HEK293 (cell line): Measurements from ENCODE around the gene C8B.

Experiments
- CTCF ChIA-PET: fragments of 350-600 bp; formaldehyde crosslinking; extraction: SDS; loops from one replicate; lab custom pipeline; 2021; ENCODE audit warnings: antibody characterized with exemption; lab: Yijun Ruan, JAX
- POLR2A ChIA-PET: fragments of 300-600 bp; formaldehyde crosslinking; extraction: SDS; loops from one replicate; lab custom pipeline; 2020; ENCODE audit warnings: antibody characterized with exemption, inconsistent platforms; lab: Yijun Ruan, JAX
- H3K27ac ChIP-seq: fragments of 200-500 bp; sonication (Bioruptor generic); 2 replicates; pipeline ENCODE4 v1.5.1; 2014; ENCODE audit warnings: low read depth, low read length, control low read depth, inconsistent platforms; ENCODE audit errors: extremely low read depth
- H3K36me3 ChIP-seq, 2 experiments: fragments of 200-500 bp in 1 of 2; sonication (Bioruptor generic) in 1 of 2; 1 replicate in 1 of 2; 2 replicates in 1 of 2; pipeline ENCODE4 v1.5.1; 2014 to 2017; ENCODE audit warnings: inconsistent platforms in 2 of 2, low read length in 2 of 2; ENCODE audit not compliant: control insufficient read depth in 2 of 2, insufficient read depth in 1 of 2
- H3K4me1 ChIP-seq: fragments of 200-500 bp; sonication (Bioruptor generic); 2 replicates; pipeline ENCODE4 v1.5.1; 2014; ENCODE audit warnings: mild to moderate bottlenecking, low read length, inconsistent platforms; ENCODE audit not compliant: control insufficient read depth, insufficient read depth
- H3K4me3 ChIP-seq: 2 replicates; pipeline ENCODE4 v1.5.1; 2011; ENCODE audit warnings: low read depth, mild to moderate bottlenecking, control low read depth, low read length, moderate library complexity
- H3K9me3 ChIP-seq: fragments of 200-500 bp; sonication (Bioruptor generic); 2 replicates; pipeline ENCODE4 v1.5.1; 2014; ENCODE audit warnings: low read depth, low read length, inconsistent platforms; ENCODE audit not compliant: control insufficient read depth, insufficient read depth
- PRDM1 ChIP-seq: fragments of 450-650 bp; formaldehyde crosslinking; IDR thresholded peaks from 2 replicates; pipeline ENCODE4; 2016; ENCODE audit warnings: missing biosample characterization, missing genetic modification characterization
- RBAK ChIP-seq: fragments of 450-650 bp; formaldehyde crosslinking; IDR thresholded peaks from 2 replicates; pipeline ENCODE4 v1.5.1; 2016; ENCODE audit warnings: missing biosample characterization, missing genetic modification characterization
- REPIN1 ChIP-seq: fragments of 450-650 bp; formaldehyde crosslinking; IDR thresholded peaks from 2 replicates; pipeline ENCODE4 v1.5.1; 2017; ENCODE audit warnings: missing biosample characterization, missing genetic modification characterization, low read depth
- ZBTB7A ChIP-seq: fragments of 450-650 bp; formaldehyde crosslinking; IDR thresholded peaks from 2 replicates; pipeline ENCODE4 v1.5.1; 2016; ENCODE audit warnings: low read depth, missing biosample characterization, missing genetic modification characterization
- ZFP3 ChIP-seq: fragments of 450-650 bp; formaldehyde crosslinking; IDR thresholded peaks from 2 replicates; pipeline ENCODE4 v1.5.1; 2016; ENCODE audit warnings: low read depth, missing biosample characterization, missing genetic modification characterization
- ZNF138 ChIP-seq: fragments of 450-650 bp; formaldehyde crosslinking; IDR thresholded peaks from 2 replicates; pipeline ENCODE4 v1.5.1; 2016; ENCODE audit warnings: missing biosample characterization, missing genetic modification characterization, borderline replicate concordance
- ZNF266 ChIP-seq: fragments of 450-650 bp; formaldehyde crosslinking; IDR thresholded peaks from 2 replicates; pipeline ENCODE4 v1.5.1; 2016; ENCODE audit warnings: missing biosample characterization, missing genetic modification characterization, low read depth
- ZNF398 ChIP-seq: fragments of 450-650 bp; formaldehyde crosslinking; IDR thresholded peaks from 2 replicates; pipeline ENCODE4 v1.5.1; 2017; ENCODE audit warnings: missing biosample characterization, missing genetic modification characterization
- ZNF433 ChIP-seq: fragments of 450-650 bp; formaldehyde crosslinking; IDR thresholded peaks from 2 replicates; pipeline ENCODE4 v1.5.1; 2016; ENCODE audit warnings: missing biosample characterization, missing genetic modification characterization, low read depth
- ZNF48 ChIP-seq: fragments of 450-650 bp; formaldehyde crosslinking; IDR thresholded peaks from 2 replicates; pipeline ENCODE4 v1.5.1; 2016; ENCODE audit warnings: missing biosample characterization, missing genetic modification characterization
- ZNF560 ChIP-seq: fragments of 450-650 bp; formaldehyde crosslinking; IDR thresholded peaks from 2 replicates; pipeline ENCODE4 v1.5.1; 2017; ENCODE audit warnings: missing biosample characterization, missing genetic modification characterization, borderline replicate concordance
- ZNF639 ChIP-seq: fragments of 450-650 bp; formaldehyde crosslinking; IDR thresholded peaks from 2 replicates; pipeline ENCODE4 v1.5.1; 2016; ENCODE audit warnings: missing biosample characterization, missing genetic modification characterization
- ZNF660 ChIP-seq: fragments of 450-650 bp; IDR thresholded peaks from 2 replicates; pipeline ENCODE4 v1.5.1; 2018; ENCODE audit warnings: missing biosample characterization, mild to moderate bottlenecking, missing genetic modification characterization
- ZNF677 ChIP-seq: fragments of 450-650 bp; IDR thresholded peaks from 2 replicates; pipeline ENCODE4 v1.5.0; 2018; ENCODE audit warnings: missing biosample characterization, mild to moderate bottlenecking, missing genetic modification characterization, moderate library complexity
- ZNF768 ChIP-seq: fragments of 450-650 bp; formaldehyde crosslinking; IDR thresholded peaks from 2 replicates; pipeline ENCODE4 v1.5.1; 2018; ENCODE audit warnings: missing biosample characterization, mild to moderate bottlenecking, missing genetic modification characterization
- ZNF837 ChIP-seq: fragments of 450-650 bp; formaldehyde crosslinking; IDR thresholded peaks from 2 replicates; pipeline ENCODE4 v1.5.1; 2016; ENCODE audit warnings: missing biosample characterization, missing genetic modification characterization
- TF ChIP-seq, protein P1 (sequence below): fragments of 450-650 bp; formaldehyde crosslinking; IDR thresholded peaks from 2 replicates; pipeline ENCODE4 v1.5.1; 2016; ENCODE audit warnings: missing biosample characterization, missing genetic modification characterization
- TF ChIP-seq, protein P2 (sequence below): fragments of 450-650 bp; formaldehyde crosslinking; IDR thresholded peaks from 2 replicates; pipeline ENCODE4 v1.5.1; 2016; ENCODE audit warnings: missing biosample characterization, missing genetic modification characterization, borderline replicate concordance
- TF ChIP-seq, protein P3 (sequence below): fragments of 450-650 bp; formaldehyde crosslinking; IDR thresholded peaks from 2 replicates; pipeline ENCODE4 v1.5.0; 2017; ENCODE audit warnings: missing biosample characterization, missing genetic modification characterization, borderline replicate concordance
- TF ChIP-seq, protein P4 (sequence below): fragments of 450-650 bp; formaldehyde crosslinking; IDR thresholded peaks from 2 replicates; pipeline ENCODE4 v1.5.1; 2016; ENCODE audit warnings: missing biosample characterization, missing genetic modification characterization

C8B gene

DNA sequence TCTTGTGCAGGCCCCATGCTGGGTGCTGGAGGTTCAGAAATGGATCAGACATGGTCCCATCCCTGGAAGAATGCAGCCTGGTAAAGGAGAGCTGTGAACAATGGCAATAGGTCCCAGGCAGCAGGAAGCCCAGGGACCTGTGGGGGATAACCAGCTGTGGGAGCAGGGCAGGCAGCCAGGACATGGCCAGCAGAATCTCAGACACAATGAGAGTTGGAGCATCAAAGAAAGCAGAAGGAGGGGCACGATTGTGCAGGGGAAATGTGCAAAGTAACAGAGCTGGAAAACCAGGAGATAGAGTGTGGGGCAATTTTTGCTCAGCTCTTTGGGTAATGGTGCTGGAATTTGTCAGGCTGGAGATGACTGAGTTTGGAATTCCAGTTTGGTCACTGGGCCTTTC is 44.3 kb downstream of the C8B start (continued):
- TF ChIP-seq ZBTB7A: no peak

GRCh38 chr1:56920591-56921001 is 45.2 kb downstream of the C8B start:
- H3K4me3 ChIP-seq: no peak overlapping the region
- no peak for TF ChIP-seq ZNF639 (tag by site-specific recombination)
- TF ChIP-seq ZNF677: no peak
- no peak for TF ChIP-seq ZNF48 (tag by site-specific recombination)
- no peak for TF ChIP-seq ZFP3 (tag by site-specific recombination)
- no peak for TF ChIP-seq ZNF433
- TF ChIP-seq ZNF138: no peak
- no peak for TF ChIP-seq ZNF768 (tag by site-specific recombination)
- no peak for TF ChIP-seq REPIN1 (tag by site-specific recombination)
- TF ChIP-seq ZBTB7A: no peak
- no peak for TF ChIP-seq RBAK (tag by site-specific recombination)
- no peak for TF ChIP-seq ZNF660 (tag by site-specific recombination)
- TF ChIP-seq PRDM1 (tag by site-specific recombination): no peak
- no peaks in the 10 kb centered on the region for H3K9me3 ChIP-seq
- ChIA-PET CTCF (no interaction called here), POLR2A (no interaction called here)
- H3K36me3 ChIP-seq: no peaks in the 10 kb centered on the region
- H3K27ac ChIP-seq: no peak overlapping the region
- no peaks in the 10 kb centered on the region for H3K4me1 ChIP-seq

- POLR2A ChIA-PET: no interaction called here
- CTCF ChIA-PET: no interaction called here
- TF ChIP-seq, protein P1, sequence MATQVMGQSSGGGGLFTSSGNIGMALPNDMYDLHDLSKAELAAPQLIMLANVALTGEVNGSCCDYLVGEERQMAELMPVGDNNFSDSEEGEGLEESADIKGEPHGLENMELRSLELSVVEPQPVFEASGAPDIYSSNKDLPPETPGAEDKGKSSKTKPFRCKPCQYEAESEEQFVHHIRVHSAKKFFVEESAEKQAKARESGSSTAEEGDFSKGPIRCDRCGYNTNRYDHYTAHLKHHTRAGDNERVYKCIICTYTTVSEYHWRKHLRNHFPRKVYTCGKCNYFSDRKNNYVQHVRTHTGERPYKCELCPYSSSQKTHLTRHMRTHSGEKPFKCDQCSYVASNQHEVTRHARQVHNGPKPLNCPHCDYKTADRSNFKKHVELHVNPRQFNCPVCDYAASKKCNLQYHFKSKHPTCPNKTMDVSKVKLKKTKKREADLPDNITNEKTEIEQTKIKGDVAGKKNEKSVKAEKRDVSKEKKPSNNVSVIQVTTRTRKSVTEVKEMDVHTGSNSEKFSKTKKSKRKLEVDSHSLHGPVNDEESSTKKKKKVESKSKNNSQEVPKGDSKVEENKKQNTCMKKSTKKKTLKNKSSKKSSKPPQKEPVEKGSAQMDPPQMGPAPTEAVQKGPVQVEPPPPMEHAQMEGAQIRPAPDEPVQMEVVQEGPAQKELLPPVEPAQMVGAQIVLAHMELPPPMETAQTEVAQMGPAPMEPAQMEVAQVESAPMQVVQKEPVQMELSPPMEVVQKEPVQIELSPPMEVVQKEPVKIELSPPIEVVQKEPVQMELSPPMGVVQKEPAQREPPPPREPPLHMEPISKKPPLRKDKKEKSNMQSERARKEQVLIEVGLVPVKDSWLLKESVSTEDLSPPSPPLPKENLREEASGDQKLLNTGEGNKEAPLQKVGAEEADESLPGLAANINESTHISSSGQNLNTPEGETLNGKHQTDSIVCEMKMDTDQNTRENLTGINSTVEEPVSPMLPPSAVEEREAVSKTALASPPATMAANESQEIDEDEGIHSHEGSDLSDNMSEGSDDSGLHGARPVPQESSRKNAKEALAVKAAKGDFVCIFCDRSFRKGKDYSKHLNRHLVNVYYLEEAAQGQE (tag by site-specific recombination): no peak
- TF ChIP-seq ZNF398 (tag by site-specific recombination) (no peak), ZNF837 (no peak), ZNF266 (no peak), ZNF433 (no peak), ZNF560 (no peak)
- TF ChIP-seq, protein P2, sequence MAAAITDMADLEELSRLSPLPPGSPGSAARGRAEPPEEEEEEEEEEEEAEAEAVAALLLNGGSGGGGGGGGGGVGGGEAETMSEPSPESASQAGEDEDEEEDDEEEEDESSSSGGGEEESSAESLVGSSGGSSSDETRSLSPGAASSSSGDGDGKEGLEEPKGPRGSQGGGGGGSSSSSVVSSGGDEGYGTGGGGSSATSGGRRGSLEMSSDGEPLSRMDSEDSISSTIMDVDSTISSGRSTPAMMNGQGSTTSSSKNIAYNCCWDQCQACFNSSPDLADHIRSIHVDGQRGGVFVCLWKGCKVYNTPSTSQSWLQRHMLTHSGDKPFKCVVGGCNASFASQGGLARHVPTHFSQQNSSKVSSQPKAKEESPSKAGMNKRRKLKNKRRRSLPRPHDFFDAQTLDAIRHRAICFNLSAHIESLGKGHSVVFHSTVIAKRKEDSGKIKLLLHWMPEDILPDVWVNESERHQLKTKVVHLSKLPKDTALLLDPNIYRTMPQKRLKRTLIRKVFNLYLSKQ: no peak
- TF ChIP-seq, protein P3, sequence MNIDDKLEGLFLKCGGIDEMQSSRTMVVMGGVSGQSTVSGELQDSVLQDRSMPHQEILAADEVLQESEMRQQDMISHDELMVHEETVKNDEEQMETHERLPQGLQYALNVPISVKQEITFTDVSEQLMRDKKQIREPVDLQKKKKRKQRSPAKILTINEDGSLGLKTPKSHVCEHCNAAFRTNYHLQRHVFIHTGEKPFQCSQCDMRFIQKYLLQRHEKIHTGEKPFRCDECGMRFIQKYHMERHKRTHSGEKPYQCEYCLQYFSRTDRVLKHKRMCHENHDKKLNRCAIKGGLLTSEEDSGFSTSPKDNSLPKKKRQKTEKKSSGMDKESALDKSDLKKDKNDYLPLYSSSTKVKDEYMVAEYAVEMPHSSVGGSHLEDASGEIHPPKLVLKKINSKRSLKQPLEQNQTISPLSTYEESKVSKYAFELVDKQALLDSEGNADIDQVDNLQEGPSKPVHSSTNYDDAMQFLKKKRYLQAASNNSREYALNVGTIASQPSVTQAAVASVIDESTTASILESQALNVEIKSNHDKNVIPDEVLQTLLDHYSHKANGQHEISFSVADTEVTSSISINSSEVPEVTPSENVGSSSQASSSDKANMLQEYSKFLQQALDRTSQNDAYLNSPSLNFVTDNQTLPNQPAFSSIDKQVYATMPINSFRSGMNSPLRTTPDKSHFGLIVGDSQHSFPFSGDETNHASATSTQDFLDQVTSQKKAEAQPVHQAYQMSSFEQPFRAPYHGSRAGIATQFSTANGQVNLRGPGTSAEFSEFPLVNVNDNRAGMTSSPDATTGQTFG: no peak
- TF ChIP-seq, protein P4, sequence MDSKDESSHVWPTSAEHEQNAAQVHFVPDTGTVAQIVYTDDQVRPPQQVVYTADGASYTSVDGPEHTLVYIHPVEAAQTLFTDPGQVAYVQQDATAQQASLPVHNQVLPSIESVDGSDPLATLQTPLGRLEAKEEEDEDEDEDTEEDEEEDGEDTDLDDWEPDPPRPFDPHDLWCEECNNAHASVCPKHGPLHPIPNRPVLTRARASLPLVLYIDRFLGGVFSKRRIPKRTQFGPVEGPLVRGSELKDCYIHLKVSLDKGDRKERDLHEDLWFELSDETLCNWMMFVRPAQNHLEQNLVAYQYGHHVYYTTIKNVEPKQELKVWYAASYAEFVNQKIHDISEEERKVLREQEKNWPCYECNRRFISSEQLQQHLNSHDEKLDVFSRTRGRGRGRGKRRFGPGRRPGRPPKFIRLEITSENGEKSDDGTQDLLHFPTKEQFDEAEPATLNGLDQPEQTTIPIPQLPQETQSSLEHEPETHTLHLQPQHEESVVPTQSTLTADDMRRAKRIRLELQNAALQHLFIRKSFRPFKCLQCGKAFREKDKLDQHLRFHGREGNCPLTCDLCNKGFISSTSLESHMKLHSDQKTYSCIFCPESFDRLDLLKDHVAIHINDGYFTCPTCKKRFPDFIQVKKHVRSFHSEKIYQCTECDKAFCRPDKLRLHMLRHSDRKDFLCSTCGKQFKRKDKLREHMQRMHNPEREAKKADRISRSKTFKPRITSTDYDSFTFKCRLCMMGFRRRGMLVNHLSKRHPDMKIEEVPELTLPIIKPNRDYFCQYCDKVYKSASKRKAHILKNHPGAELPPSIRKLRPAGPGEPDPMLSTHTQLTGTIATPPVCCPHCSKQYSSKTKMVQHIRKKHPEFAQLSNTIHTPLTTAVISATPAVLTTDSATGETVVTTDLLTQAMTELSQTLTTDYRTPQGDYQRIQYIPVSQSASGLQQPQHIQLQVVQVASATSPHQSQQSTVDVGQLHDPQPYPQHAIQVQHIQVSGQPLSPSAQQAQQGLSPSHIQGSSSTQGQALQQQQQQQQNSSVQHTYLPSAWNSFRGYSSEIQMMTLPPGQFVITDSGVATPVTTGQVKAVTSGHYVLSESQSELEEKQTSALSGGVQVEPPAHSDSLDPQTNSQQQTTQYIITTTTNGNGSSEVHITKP (tag by site-specific recombination): no peak
Observed at GRCh38 chr1:56917356-56917755, 48.5 kb downstream of the C8B start.

More at GRCh38 chr1:56917356-56917755, 48.5 kb downstream of the C8B start:
- Histone ChIP-seq H3K4me3 (no peak overlapping the region), H3K36me3 (no peaks in the 10 kb centered on the region), H3K9me3 (no peaks in the 10 kb centered on the region), H3K27ac (no peak overlapping the region), H3K4me1 (no peaks in the 10 kb centered on the region)
